H1 (cell line): Measurements from ENCODE around the gene PRKN. TPM values are rescaled to one million over a fixed set of nuclear protein-coding genes. Genes with fewer than 3 reads are reported as not detected.

ENCODE experiments used
- CTCF ChIA-PET: fragments of 300-600 bp; sonication (Branson Sonifier 250); formaldehyde crosslinking; loops from one replicate; lab custom pipeline; 2021; ENCODE audit not compliant: partially characterized antibody; lab: Charles Lee
- POLR2A ChIA-PET: fragments of 300-600 bp; sonication (Branson Sonifier 250); formaldehyde crosslinking; loops from one replicate; lab custom pipeline; 2021; ENCODE audit warnings: inconsistent platforms; ENCODE audit not compliant: partially characterized antibody; lab: Charles Lee
- DNase-seq, 2 experiments: peaks; one replicate each; pipeline versions ENCODE4 v3.0.0 to v3.0.0-alpha.2; 2010 to 2022; ENCODE audit warnings: low spot score in 2 of 2, low read depth in 1 of 2, mixed read lengths in 1 of 2
- FAIRE-seq: peaks from 2 replicates; lab custom pipeline; 2011; peaks lifted over from hg19 to GRCh38; lab: Jason Lieb, UNC
- H2AFZ ChIP-seq: 2 replicates; pipeline ENCODE4 v1.8.1; 2012; ENCODE audit warnings: low read length, inconsistent platforms
- H2AK5ac ChIP-seq: 2 replicates; pipeline ENCODE4 v1.6.1; 2013; ENCODE audit warnings: low read depth, low read length
- H2BK120ac ChIP-seq: replicated peaks from 2 replicates; pipeline ENCODE3; 2013; ENCODE audit warnings: low read depth, low read length, inconsistent platforms
- H2BK12ac ChIP-seq: 2 replicates; pipeline ENCODE4 v1.6.1; 2013; ENCODE audit warnings: low read depth, low read length
- H2BK15ac ChIP-seq: 2 replicates; pipeline ENCODE4 v1.6.1; 2013; ENCODE audit warnings: low read length
- H2BK20ac ChIP-seq: 2 replicates; pipeline ENCODE4 v1.6.1; 2013; ENCODE audit warnings: low read length
- H2BK5ac ChIP-seq: 2 replicates; pipeline ENCODE4 v1.6.1; 2013; ENCODE audit warnings: low read depth, low read length
- H3K14ac ChIP-seq: 2 replicates; pipeline ENCODE4 v1.6.1; 2013; ENCODE audit warnings: inconsistent platforms; ENCODE audit not compliant: insufficient read length
- H3K18ac ChIP-seq: 2 replicates; pipeline ENCODE4 v1.6.1; 2013; ENCODE audit warnings: low read length; ENCODE audit errors: extremely low read depth
- H3K23ac ChIP-seq: 2 replicates; pipeline ENCODE4 v1.6.1; 2013; ENCODE audit warnings: inconsistent platforms; ENCODE audit not compliant: insufficient read length
- H3K23me2 ChIP-seq: 2 replicates; pipeline ENCODE4 v1.6.1; 2013; ENCODE audit warnings: low read depth, low read length
- H3K27ac ChIP-seq: 2 replicates; pipeline ENCODE4 v1.6.1; 2011; ENCODE audit warnings: low read depth, low read length, inconsistent platforms
- H3K27me3 ChIP-seq, 4 experiments: replicated peaks in 1 of 4; 1 replicate in 1 of 4; 2 replicates in 3 of 4; pipeline versions ENCODE4 v1.6.1 to v1.8.1; 2011 to 2013; ENCODE audit warnings: low read length in 3 of 4, mild to moderate bottlenecking in 3 of 4, inconsistent platforms in 2 of 4, mixed read lengths in 2 of 4, moderate library complexity in 1 of 4; ENCODE audit not compliant: control insufficient read depth in 3 of 4, insufficient read depth in 3 of 4; ENCODE audit errors: extremely low read depth in 1 of 4
- H3K36me3 ChIP-seq, 4 experiments: 2 replicates each; pipeline versions ENCODE4 v1.6.1 to v1.8.1; 2011 to 2013; ENCODE audit warnings: mild to moderate bottlenecking in 4 of 4, low read length in 3 of 4, moderate library complexity in 2 of 4, control low read depth in 1 of 4, inconsistent platforms in 1 of 4; ENCODE audit not compliant: insufficient read depth in 4 of 4, control insufficient read depth in 2 of 4
- H3K4ac ChIP-seq: replicated peaks from 2 replicates; pipeline ENCODE3; 2013; ENCODE audit warnings: low read length, low read depth, mixed read lengths, inconsistent platforms; ENCODE audit not compliant: insufficient read length
- H3K4me1 ChIP-seq, 4 experiments: replicated peaks in 1 of 4; 1 replicate in 1 of 4; 2 replicates in 3 of 4; pipeline versions ENCODE4 v1.6.1 to v1.8.1; 2011 to 2013; ENCODE audit warnings: low read length in 3 of 4, inconsistent platforms in 2 of 4, mixed read lengths in 1 of 4; ENCODE audit not compliant: insufficient read depth in 4 of 4, control insufficient read depth in 3 of 4
- H3K4me2 ChIP-seq, 2 experiments: 2 replicates each; pipeline versions ENCODE4 v1.6.1 to v1.8.1; 2011 to 2013; ENCODE audit warnings: low read depth in 2 of 2, low read length in 2 of 2, control low read depth in 1 of 2, inconsistent platforms in 1 of 2, mild to moderate bottlenecking in 1 of 2; ENCODE audit not compliant: insufficient read depth in 1 of 2
- H3K4me3 ChIP-seq, 4 experiments: fragments of 200-600, 300-600 bp in 1 of 4; sonication (generic), shearing (Covaris generic), sonication (Bioruptor Twin) in 1 of 4; 2 replicates each; pipeline versions ENCODE4 v1.5.1 to v1.8.1; 2011 to 2016; ENCODE audit warnings: low read length in 4 of 4, low read depth in 3 of 4, control low read depth in 2 of 4, inconsistent platforms in 2 of 4, mild to moderate bottlenecking in 2 of 4, mixed read lengths in 1 of 4, moderate library complexity in 1 of 4; ENCODE audit not compliant: insufficient read depth in 2 of 4; ENCODE audit errors: extremely low read depth in 1 of 4
- H3K56ac ChIP-seq: replicated peaks from 2 replicates; pipeline ENCODE3; 2013; ENCODE audit warnings: low read depth, mild to moderate bottlenecking, mixed read lengths, low read length, inconsistent platforms; ENCODE audit not compliant: insufficient read length
- H3K79me1 ChIP-seq: 2 replicates; pipeline ENCODE4 v1.6.1; 2013; ENCODE audit warnings: low read depth, low read length, control low read depth
- H3K79me2 ChIP-seq, 2 experiments: 2 replicates each; pipeline versions ENCODE4 v1.6.1 to v1.8.1; 2012 to 2013; ENCODE audit warnings: low read length in 2 of 2, mild to moderate bottlenecking in 2 of 2, inconsistent platforms in 1 of 2; ENCODE audit not compliant: insufficient read depth in 2 of 2, control insufficient read depth in 1 of 2
- H3K9ac ChIP-seq, 4 experiments: replicated peaks in 1 of 4; 1 replicate in 1 of 4; 2 replicates in 3 of 4; pipeline versions ENCODE4 v1.6.1 to v1.8.1; 2011 to 2013; ENCODE audit warnings: low read depth in 3 of 4, low read length in 3 of 4, control low read depth in 2 of 4, mild to moderate bottlenecking in 2 of 4, moderate library complexity in 2 of 4, inconsistent platforms in 1 of 4; ENCODE audit errors: extremely low read depth in 1 of 4
- H3K9me3 ChIP-seq, 2 experiments: 2 replicates each; pipeline versions ENCODE4 v1.6.1 to v1.8.1; 2012 to 2013; ENCODE audit warnings: mild to moderate bottlenecking in 2 of 2, moderate library complexity in 2 of 2, control low read depth in 1 of 2, inconsistent platforms in 1 of 2, low read depth in 1 of 2, low read length in 1 of 2, mixed read lengths in 1 of 2; ENCODE audit not compliant: insufficient read depth in 2 of 2
- H4K20me1 ChIP-seq, 2 experiments: replicated peaks in 1 of 2; 2 replicates each; pipeline versions ENCODE3 to v1.8.1; 2011 to 2013; ENCODE audit warnings: inconsistent platforms in 2 of 2, low read length in 2 of 2, mild to moderate bottlenecking in 1 of 2; ENCODE audit not compliant: insufficient read depth in 2 of 2, control insufficient read depth in 1 of 2
- H4K5ac ChIP-seq: 2 replicates; pipeline ENCODE4 v1.6.1; 2013; ENCODE audit warnings: low read length, low read depth, mixed read lengths, inconsistent platforms; ENCODE audit not compliant: insufficient read length
- H4K8ac ChIP-seq: 2 replicates; pipeline ENCODE4 v1.8.0; 2013; ENCODE audit warnings: mild to moderate bottlenecking, moderate library complexity, low read length, inconsistent platforms; ENCODE audit not compliant: insufficient read depth; ENCODE audit errors: extremely low read depth
- H4K91ac ChIP-seq: replicated peaks from 2 replicates; pipeline ENCODE3; 2013; ENCODE audit warnings: low read length, mixed read lengths, inconsistent platforms; ENCODE audit not compliant: insufficient read length
- BACH1 ChIP-seq: IDR thresholded peaks from 2 replicates; pipeline ENCODE4 v1.6.1; 2012; ENCODE audit warnings: low read length, improper control_type of control experiment
- EZH2 ChIP-seq: fragments of 200-600 bp; sonication (generic); IDR thresholded peaks from 2 replicates; pipeline ENCODE4 v1.7.1; 2012; ENCODE audit warnings: low read depth, mild to moderate bottlenecking, moderate library complexity, low read length, inconsistent platforms; ENCODE audit not compliant: severe bottlenecking
- KDM5A ChIP-seq: fragments of 200-600 bp; IDR thresholded peaks from 2 replicates; pipeline ENCODE4 v1.7.1; 2012; ENCODE audit warnings: mild to moderate bottlenecking, low read length, inconsistent platforms, mixed read lengths
- POLR2A ChIP-seq, 2 experiments: IDR thresholded peaks; 1 replicate in 1 of 2; 2 replicates in 1 of 2; pipeline ENCODE4 v1.6.1; 2011; ENCODE audit warnings: low read depth in 2 of 2, low read length in 2 of 2, mild to moderate bottlenecking in 2 of 2; ENCODE audit errors: control extremely low read depth in 1 of 2
- RBBP5 ChIP-seq: IDR thresholded peaks from 2 replicates; pipeline ENCODE4 v1.7.1; 2012; ENCODE audit warnings: low read depth, mild to moderate bottlenecking, inconsistent platforms, low read length, moderate library complexity, borderline replicate concordance
- SP1 ChIP-seq: IDR thresholded peaks from 2 replicates; pipeline ENCODE4 v1.6.1; 2011; ENCODE audit warnings: low read depth, low read length
- SP4 ChIP-seq: IDR thresholded peaks from 2 replicates; pipeline ENCODE4 v1.6.1; 2012; ENCODE audit warnings: low read length, inconsistent platforms
- TAF1 ChIP-seq: IDR thresholded peaks from 2 replicates; pipeline ENCODE4 v1.6.1; 2011; ENCODE audit warnings: mild to moderate bottlenecking, low read depth, low read length
- WGBS, 2 experiments: shearing (Covaris generic) in 1 of 2; methylation state at CpG; one replicate each; pipeline versions ENCODE4 v1.1.6 to v1.1.7; 2013 to 2015; ENCODE audit warnings: low lambda C conversion rate in 2 of 2, mixed read lengths in 2 of 2, inconsistent platforms in 1 of 2, low coverage in 1 of 2, missing lambda C conversion rate in 1 of 2; ENCODE audit not compliant: insufficient replicate concordance in 2 of 2, insufficient coverage in 1 of 2, insufficient read length in 1 of 2; ENCODE audit errors: extremely low coverage in 1 of 2, missing lambda C conversion rate in 1 of 2; 5-methylcytosine and 5-hydroxymethylcytosine counted together
- polyA plus RNA-seq, 7 experiments: library from polyadenylated mRNA; depleted of rRNA in 3 of 7; stranded (reverse) in 5 of 7; unstranded in 2 of 7; fragments of >200 nt in 5 of 7; fragments of 200-250 nt in 2 of 7; gene quantifications; 1 replicate in 5 of 7; 2 replicates in 1 of 7; 4 replicates in 1 of 7; pipeline versions ENCODE4 v1.2.1 to v1.2.3, GENCODE V29; 2011 to 2013; ENCODE audit warnings: missing spikeins in 2 of 7, mixed read lengths in 2 of 7
- total RNA-seq: library from RNA; stranded (reverse); fragmentation: NEBNext Ultra II Directional; extraction: Animal tissue kit (Norgen Biotek cat#: 25700); gene quantifications from 2 replicates; pipeline ENCODE4 v1.2.1, GENCODE V29; 2021
- TF ChIP-seq, protein P1 (sequence below): IDR thresholded peaks from 2 replicates; pipeline ENCODE4 v1.6.1; 2011; ENCODE audit warnings: low read length, improper control_type of control experiment

PRKN gene
- total and polyA plus RNA-seq, 2 of the 8 experiments (the other 6 are each of a cell fraction or from before 2014, with no cell fraction given) = 0.13 to 0.29 TPM

GRCh38 chr6:161803131-161803530, 924.4 kb downstream of the PRKN start:
- H2AK5ac ChIP-seq = no peak overlapping the region
- CTCF ChIA-PET = no interaction called here
- H3K56ac ChIP-seq = no peak overlapping the region
- H3K4me2 ChIP-seq = no peak overlapping the region
- no peak overlapping the region for H3K4ac ChIP-seq
- H3K23me2 ChIP-seq = no peaks in the 10 kb centered on the region
- no peaks in the 10 kb centered on the region for H3K9me3 ChIP-seq
- H2BK120ac ChIP-seq = no peak overlapping the region
- H2BK5ac ChIP-seq = no peak overlapping the region
- H3K4me3 ChIP-seq = no peak overlapping the region
- no peak overlapping the region for H3K9ac ChIP-seq
- H2BK12ac ChIP-seq = no peak overlapping the region
- FAIRE-seq = no peak
- no peaks in the 10 kb centered on the region for H3K4me1 ChIP-seq
- H3K18ac ChIP-seq = no peak overlapping the region
- no peaks in the 10 kb centered on the region for H3K36me3 ChIP-seq
- no peak overlapping the region for H3K14ac ChIP-seq
- no peak for DNase-seq
- no peak overlapping the region for H2BK15ac ChIP-seq
- TF ChIP-seq KDM5A (no peak), POLR2A (IDR thresholded peaks at IDR 0.05; ENCODE audit: control extremely low read depth in 1 of 2, low read depth in 2 of 2, low read length in 2 of 2) (no peak), BACH1 (no peak), SP1 (no peak), EZH2 (no peak), TAF1 (no peak), RBBP5 (no peak), SP4 (no peak)
- TF ChIP-seq, protein P1, sequence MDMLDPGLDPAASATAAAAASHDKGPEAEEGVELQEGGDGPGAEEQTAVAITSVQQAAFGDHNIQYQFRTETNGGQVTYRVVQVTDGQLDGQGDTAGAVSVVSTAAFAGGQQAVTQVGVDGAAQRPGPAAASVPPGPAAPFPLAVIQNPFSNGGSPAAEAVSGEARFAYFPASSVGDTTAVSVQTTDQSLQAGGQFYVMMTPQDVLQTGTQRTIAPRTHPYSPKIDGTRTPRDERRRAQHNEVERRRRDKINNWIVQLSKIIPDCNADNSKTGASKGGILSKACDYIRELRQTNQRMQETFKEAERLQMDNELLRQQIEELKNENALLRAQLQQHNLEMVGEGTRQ = no peak
- POLR2A ChIA-PET = no interaction called here
- H3K23ac ChIP-seq = no peak overlapping the region
- no peak overlapping the region for H4K5ac ChIP-seq
- no peaks in the 10 kb centered on the region for H4K20me1 ChIP-seq
- H3K79me2 ChIP-seq = no peaks in the 10 kb centered on the region
- H3K79me1 ChIP-seq = no peaks in the 10 kb centered on the region
- H2BK20ac ChIP-seq = no peak overlapping the region
- 87% methylated on average over 3 of the region's 3 CpGs; no CpG with 5 or more reads in 1 of the 2 experiments for WGBS, 2 experiments
- no peak overlapping the region for H4K8ac ChIP-seq
- no peak overlapping the region for H2AFZ ChIP-seq
- no peaks in the 10 kb centered on the region for H3K27me3 ChIP-seq
- H3K27ac ChIP-seq = no peak overlapping the region
- H4K91ac ChIP-seq = no peak overlapping the region
